GM21825 (cell line): ENCODE results near the gene DCAF12.
"Not testable (repeated sequence)": the region's sequence is repeated elsewhere in the genome, so short reads cannot be mapped to it uniquely, and the experiment has no call there.

Source experiments
- ATAC-seq: cut with Tn5 transposase; IDR thresholded peaks from one replicate; pipeline ENCODE4 v1.9.1; 2021; ENCODE audit warnings: mild to moderate bottlenecking, moderate library complexity; ENCODE audit not compliant: unreplicated experiment

DCAF12 gene

DNA sequence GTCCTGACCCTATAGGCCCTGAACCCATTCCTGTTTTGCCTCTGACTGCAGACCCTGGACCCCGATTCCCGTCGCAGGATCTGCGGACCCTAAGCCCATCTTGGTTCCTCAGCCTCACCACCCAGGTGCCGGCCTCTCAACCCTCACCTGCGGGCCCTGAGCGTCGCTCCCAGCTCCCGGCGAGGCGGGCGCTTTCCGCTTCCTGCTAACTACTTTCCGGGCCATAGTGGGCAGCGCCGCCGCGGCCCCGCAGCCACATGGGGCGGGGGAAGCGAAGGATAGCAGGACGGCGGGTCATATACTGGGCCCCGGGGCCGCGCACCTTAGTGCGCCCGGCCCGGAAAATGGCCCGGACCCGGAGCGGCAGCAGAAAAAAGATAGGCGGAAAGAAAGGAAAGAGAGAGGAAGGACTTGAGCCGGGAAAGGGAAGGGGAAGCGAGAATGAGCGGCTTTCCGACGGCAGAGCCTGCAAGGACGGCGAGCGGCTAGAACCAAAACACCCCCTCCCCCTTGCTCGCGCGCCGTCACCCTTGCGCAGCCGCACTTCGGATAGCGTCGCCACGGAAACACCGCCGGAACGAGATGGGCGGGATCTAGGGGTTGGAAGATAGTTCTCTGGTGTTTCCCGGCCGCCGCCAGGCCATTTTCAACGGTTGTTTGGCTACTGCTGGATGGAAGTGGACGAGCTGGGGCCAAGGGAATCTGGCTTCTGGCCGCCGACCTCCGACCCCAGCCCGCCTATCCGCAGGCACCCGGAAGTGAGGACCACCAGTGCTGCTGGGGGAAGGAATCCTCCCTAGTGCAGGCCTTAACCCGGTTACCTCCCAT, at the start of gene DCAF12:
Gene DCAF12, minus strand, starts transcription at position 492 of the 828 bp plus-strand sequence. Its CDS starts 267 bp downstream, at position 225.
- peak; percentile 77 for ATAC-seq

DNA sequence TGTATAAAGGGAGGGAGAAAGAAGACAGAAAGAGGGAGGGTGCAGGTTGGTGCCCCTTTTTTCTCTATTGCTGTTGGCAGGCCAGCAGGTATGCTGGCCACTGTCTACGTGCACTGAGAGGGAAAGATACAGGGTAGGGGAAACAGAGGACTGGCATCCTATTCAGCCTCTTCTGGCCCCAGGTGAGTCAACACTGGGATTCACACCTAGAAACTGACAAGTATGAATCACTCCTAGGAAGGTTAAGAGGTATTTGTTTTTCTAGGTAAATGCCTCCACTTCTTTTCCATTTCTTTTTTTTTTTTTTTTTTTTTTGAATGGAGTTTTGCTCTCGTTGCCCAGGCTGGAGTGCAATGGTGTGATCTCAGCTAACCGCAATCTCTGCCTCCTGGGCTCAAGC, 49.6 kb upstream of the DCAF12 start:
- ATAC-seq = no peak

DNA sequence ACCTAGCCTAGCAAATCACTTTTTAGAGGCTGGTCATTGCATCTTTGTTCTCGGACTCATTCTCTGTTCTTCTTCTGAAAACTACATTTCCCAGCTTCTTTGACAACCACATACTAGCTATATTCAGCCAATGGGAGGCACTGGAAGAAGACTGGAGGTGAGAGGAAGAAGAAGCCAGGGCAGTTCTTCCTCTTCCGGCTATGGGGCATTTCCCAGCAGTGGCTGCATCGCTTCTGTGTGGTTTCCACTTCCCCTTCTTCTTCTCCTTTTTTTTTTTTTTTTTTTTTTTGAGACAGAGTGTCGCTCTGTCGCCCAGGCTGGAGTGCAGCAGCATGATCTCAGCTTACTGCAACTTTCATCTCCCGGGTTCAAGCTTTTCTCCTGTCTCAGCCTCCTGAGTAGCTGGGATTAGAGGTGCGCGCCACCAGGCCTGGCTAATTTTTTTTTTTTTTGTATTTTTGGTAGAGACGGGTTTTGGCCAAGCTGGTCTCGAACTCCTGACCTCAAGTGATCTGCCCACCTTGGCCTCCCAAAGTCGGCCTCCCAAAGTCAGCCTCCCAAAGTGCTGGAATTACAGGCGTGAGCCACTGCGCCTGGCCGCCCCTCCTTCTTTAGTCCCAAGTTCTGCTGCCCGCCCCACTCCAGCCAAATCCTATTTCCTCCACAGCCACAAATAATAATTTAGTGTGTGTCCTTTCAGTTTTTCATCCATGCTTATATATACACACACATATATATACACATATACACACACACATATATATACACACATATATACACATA, 45.4 kb upstream of the DCAF12 start:
- no peak for ATAC-seq

DNA sequence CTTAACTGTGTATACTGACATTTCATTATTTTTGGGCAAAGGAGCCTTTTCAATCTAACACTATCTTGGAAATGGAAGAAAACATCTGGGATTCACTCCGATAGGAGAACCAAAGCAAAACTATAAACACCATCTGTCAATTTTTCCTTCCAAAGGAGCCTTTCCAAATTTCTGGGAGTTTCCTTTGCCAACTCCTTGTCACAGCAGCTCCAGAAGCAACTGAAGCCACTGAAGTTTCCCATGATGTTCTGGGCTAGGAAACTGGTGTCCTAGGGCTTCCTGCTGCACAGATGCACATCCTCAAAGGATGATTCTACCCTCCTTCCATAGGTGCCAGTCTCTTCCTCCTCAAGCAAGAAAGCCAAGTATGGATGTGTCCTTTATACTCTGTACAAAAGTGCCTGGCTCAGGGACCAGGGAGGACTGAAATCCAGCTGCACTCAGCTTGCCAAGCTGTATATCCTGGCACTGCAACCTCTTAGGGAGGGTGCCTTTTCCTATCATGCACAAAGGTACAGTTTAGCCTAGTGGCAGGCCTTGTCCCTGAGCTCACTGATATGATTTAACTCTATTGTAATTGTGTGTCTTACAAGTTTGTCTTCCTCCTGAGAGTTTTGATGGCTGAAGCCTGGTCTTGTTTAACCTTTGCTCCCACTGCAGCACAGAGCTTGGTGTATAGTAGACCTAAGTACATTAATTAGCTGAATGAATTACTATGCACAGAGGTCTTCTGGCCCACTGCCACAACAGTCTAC, 43.9 kb upstream of the DCAF12 start:
- no peak for ATAC-seq

DNA sequence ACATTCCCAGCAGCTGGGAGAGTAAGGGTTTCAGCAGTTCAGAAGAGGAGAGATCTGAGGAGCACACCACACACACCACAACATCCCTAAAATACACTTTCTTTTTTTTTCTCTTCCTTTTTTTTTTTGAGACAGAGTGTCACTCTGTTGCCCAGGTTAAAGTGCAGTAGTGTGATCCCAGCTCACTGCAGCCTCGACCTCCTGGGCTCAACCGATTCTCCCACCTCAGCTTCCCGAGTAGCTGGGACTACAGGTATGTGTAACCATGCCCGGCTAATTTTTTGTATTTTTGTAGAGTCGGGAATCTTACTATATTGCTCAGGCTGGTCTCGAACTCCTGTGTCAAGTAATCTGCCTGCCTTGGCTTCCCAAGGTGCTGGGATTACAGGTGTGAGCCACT, 42.6 kb upstream of the DCAF12 start:
- no peak for ATAC-seq

DNA sequence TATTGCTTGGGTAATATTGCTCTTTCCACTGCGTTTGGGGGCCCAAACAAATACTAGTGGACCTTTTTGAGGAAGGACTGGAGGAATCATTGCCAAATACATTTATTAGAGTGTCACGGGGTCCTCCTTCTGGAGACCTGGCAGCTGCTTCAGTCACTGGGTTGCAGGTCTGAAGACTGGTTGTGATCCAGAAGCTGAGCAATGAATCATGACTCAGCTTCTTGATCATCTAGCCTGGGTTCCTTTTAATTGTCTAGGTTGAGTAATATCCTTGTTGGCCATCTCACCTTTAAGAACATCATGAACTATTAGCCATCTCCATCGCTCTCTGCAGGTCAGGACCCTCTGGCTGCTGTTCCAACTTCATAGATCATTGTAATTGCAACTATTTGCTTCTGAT, 36.9 kb upstream of the DCAF12 start:
- ATAC-seq = no peak

DNA sequence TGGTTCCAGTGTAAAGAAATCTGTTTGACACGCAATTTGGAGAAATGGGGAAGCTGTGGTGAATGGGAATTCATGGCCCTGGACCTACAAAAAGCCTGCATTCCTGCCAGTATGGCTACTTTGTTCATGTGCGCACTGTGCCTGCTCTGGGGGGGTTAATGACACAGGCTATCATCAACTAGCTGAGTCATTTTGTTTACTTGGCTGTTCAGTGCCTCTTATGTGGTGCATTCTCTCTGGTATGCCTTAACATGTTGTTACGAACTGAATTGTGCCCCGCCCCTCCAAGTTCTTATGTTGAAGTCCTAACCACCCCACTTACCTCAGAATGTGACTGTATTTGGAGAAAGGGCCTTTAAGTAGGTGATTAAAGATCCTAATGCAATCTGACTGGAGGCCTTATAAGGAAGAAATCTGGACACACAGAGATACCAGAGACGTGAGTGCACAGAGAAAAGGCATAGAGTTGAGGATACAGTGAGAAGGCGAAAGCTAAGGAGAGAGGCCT, 31.9 kb upstream of the DCAF12 start:
- ATAC-seq = no peak

DNA sequence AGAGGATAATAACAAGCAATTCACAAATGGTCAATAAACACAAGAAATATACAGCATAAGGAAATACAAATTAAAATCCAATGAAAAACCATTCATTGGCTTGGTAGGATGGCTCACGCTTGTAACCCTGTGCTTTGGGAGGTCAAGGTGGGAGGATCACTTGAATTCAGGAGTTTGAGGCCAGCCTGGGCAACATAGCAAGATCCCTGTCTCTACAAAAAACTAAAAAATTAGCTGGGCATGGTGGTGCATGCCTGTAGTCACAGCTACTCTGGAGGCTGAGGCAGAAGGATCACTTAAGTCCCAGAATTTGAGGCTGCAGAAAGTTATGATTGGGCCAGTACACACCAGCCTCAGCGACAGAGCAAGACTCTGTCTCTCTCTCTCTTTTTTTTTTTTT, 31.4 kb upstream of the DCAF12 start:
- ATAC-seq = no peak

DNA sequence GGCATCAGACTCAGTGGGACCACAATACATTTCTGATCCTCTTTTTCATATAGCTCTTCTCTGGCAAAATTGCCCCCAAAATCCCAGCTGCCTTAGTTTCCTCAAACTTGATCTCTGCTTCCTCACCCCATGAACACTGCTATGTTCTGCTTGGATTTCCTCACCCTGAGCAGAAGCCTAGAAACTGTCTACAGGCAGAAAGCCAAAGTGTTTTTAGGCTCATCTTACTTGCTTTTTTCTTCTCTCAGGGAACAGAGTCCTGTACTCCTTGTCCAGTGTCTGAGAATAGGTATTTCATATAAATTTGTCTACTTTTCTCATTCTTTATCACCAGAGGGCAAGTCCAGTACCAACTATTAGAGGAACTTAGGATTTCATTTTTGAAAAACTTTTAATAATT, 30.8 kb upstream of the DCAF12 start:
- ATAC-seq = no peak

DNA sequence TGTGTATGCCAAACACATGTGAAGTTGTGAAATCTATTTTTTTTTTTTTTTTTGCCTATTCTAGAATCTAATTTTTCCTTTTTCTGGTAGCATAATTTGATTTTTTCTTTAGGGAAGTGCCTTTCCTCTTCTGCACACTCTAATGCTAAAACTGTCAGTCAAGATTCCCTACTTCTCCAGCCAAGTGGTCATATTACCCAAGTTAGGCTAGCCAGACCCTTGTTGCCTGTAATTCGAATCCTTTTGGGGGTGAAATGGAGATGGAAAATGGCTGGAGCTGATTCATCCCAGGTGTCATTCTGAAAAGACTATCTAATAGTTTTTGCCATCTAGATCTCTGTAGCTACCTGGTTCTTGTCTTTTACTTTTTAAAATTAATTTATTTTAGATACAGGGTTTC, 27.6 kb upstream of the DCAF12 start:
- no peak for ATAC-seq

DNA sequence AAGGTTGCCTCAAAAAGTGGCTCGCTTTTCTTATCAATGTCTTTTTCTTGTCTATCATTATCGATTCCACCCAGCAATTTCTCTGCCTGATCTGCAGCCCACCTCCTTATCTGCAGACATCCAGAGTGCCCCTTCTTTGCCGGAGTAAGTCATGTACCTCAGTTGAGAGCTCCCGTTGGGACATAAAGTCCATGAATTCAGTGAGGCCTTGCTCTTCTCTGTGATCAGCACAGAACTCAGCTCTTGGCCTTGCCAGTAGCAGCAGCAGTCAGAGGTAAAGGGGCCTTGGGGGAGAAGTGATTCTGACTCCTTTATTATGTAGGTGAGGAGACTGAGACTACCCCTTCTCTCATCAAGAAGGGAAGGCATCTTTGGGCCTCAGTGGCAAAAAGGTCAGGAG, 24.9 kb upstream of the DCAF12 start:
- ATAC-seq = no peak

DNA sequence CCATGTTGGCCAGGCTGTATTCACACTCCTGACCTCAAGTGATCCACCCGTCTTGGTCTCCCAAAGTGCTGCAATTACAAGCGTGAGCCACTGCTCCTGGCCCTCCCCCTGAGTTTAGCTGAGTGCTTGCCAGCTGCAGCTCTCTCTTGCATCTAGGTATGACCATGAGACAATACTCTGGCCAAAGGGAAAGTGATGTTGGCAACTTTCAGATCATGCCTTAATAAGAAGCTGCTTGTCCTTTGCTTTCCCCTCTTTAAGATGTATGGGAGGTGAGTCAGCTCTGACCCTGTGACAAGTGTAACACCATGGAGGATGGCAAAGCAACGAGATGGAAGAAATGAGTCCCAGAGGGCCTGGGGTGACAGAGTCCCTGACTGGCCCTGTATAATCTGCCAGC, 18.7 kb upstream of the DCAF12 start:
- ATAC-seq = no peak

DNA sequence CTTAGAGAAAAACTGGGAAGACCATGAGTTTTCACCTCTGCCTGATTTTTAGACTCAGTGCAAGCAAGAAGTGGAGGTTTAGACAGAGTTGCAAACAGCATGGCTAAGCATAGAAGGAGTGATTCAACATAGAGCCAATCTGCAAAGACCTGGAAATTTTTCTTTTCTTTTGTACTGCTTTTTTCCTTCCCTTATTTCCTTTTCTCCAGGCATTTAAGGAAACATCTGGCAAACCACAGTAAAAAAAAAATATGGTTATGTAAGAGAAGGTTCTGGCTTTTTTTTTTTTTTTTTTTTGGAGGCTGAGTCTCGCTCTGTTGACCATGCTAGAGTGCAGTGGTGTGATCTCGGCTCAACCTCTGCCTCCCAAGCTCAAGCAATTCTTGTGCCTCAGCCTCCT, 16.6 kb upstream of the DCAF12 start:
- ATAC-seq = no peak

DNA sequence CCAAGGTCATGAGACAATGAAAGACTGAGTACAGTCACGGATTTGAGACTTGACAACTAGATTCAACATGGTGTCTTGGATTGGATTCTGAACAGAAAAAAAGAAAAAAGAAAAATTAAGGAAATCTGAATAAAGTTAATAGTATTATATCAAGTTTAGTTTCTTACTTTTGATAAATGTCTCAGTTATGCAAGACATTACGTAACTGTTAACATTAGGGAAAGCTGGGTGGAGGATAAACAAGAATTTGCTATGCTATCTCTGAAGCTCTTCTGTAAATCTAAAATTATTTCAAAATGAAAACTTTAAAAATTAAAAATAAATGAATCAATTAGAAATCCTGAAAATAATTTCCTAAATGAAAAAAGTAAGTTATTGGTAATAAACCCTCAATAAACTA, 14.4 kb upstream of the DCAF12 start:
- no peak for ATAC-seq

DNA sequence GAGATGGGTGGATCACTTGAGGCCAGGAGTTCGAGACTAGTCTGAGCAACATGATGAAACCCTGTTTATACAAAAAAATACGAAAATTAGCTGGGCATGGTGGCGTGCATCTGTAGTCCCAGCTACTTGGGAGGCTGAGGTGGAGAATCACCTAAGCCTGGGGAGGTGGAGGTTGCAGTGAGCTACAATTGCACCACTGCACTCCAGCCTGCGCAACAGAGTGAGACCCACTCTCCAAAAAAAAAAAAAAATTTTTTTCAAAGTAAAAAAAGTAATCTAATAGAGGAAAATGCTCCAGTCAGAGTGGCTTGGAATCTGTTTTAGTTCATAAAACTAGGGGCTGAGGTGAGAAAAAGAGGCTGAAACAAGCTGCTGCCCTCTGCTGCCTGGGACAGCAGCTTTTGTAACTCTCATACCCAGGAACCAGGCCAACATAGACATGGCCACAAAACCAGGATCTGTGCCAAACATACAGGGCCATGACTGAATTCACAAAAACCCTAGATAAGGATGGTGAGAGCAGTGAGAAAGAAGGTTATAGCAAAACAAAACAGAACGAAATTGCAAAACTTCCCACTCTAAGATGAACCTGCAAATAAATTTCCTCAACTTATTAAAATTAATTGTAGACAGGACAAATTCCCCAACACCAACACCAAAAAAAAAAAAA, 13.1 kb upstream of the DCAF12 start:
- ATAC-seq = no peak

DNA sequence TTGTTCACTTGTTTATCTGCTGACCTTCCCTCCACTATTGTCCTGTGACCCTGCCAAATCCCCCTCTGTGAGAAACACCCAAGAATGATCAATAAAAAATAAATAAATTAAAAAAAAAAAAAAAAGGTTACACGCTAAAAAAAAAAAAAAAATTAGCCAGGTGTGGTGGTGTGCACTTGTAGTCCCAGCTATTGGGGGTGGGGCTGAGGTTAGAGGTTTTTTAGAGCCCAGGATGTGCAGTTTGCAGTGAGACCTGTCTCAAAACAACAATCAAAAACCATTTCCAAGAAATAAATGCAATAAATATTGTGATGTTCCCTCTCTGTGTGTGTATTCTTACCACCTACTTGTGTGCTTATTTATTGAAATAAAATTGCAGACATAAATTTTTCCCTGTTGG, 12.1 kb upstream of the DCAF12 start:
- not testable (repeated sequence) for ATAC-seq

DNA sequence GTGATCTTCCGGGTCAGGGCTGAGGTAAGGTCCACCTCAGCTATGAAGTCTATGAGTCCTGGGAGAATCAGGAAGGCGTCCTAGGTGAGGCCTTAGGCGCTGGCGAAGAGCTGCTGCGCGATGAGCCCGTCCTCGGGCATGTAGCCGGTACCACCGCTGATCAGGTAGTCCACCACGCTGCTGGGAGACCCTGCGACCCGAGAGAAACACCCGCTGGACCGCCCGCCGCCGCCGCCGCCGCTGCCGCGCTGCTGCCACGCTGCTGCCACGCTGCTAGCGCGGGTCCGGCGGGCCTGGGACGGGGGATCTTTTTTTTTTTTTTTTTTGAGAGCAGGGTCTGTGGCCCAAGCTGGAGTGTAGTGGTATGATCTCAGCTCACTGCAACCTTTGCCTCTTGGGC, 8.0 kb upstream of the DCAF12 start:
- no peak for ATAC-seq

DNA sequence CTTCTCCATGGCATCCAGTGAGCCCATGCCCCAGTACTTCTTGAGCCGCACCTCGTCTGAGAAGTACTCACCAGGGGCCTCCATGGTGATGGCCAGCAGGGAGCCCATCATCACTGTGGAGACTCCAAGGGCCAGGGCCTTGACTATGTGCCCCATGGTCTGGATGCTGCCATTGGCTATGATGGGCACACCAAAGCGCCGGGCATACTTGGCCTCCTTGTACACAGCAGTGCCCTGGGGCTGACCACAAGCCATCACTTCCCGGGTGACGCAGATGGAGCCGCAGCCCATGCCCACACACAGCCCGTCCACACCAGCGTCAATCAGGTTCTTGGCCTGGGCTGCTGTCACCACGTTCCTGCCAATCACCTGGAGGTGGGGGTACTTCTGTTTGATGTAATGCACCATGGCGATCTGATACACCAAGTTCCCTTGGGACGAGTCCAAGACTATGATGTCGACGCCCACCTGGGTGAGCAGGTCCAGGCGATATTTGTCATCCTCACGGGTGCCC, 7.0 kb upstream of the DCAF12 start:
- ATAC-seq = no peak

DNA sequence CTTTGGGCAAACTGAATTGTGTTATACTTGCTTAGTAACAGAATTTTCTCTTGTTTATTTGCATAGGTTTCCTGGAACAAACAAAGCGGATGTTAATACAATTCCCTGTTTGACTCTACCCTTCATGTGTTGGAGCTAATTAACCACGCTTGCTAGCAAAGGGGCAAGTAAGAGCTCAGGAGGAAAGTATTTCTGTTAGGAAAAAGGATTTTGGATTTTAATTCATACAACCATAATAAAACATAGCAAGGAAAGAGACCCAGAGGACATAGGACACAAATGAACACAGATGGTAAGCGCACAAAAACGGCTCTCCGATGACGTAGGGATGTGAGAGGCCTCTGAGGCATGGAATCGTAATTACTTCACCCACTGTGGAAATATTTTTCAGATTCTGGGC, 5.1 kb upstream of the DCAF12 start:
- ATAC-seq = no peak
